GM21723 (cell line): ENCODE measurements around the gene SAMM50.
"Not testable (repeated sequence)": the region's sequence is repeated elsewhere in the genome, so short reads cannot be mapped to it uniquely, and the experiment has no call there.

Experiments used
- ATAC-seq: cut with Tn5 transposase; IDR thresholded peaks from one replicate; pipeline ENCODE4 v1.9.1; 2021; ENCODE audit warnings: mild to moderate bottlenecking, moderate library complexity; ENCODE audit not compliant: unreplicated experiment

The SAMM50 gene

GRCh38 chr22:43999378-43999777 is 44.1 kb downstream of the SAMM50 start:
- ATAC-seq, result no peak

GRCh38 chr22:44000123-44000522 is 44.9 kb downstream of the SAMM50 start:
- no peak for ATAC-seq

DNA sequence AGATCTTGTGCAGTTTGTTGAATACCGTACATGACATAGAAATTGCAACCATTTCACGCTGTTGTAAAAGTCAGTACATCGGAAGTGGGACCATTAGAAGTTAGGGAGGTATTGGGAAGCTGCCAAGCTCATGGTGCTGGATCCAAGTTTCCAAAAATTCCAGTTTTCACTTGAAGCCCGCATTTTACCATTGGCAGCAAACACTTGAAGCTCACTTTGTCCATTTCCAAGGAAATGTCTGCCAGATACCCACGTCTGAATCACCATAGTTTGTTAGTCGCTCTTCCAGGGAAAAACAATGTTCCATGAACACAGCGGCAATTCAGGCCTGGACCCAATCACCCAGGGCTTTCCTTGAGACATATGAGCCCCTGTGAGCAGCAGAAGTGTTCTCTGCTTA is 46.3 kb downstream of the SAMM50 start:
- no peak for ATAC-seq

DNA sequence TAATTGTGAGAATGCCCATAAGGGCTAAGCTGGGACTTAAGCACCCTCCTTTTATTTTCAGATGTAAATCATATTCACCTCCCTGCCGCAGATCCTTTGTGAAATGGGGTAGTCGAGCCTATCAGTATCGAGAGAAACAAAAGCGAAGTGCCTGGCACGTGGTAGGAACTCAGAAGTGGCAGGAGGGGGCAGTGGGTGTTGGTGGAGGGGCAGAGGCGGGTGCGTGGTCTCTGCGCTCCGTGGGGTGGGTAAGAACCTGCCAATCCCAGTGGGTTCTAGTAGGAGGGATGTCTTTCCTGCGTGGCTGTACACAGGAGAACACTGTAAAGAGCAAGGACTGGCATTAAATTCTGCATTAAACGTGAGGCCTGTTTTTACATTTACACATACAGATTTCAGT is 47.1 kb downstream of the SAMM50 start:
- no peak for ATAC-seq

- no peak for ATAC-seq
Observed at GRCh38 chr22:44002997-44003396, 47.8 kb downstream of the SAMM50 start.

GRCh38 chr22:44003405-44004103 is 48.3 kb downstream of the SAMM50 start:
- ATAC-seq, result no peak

DNA sequence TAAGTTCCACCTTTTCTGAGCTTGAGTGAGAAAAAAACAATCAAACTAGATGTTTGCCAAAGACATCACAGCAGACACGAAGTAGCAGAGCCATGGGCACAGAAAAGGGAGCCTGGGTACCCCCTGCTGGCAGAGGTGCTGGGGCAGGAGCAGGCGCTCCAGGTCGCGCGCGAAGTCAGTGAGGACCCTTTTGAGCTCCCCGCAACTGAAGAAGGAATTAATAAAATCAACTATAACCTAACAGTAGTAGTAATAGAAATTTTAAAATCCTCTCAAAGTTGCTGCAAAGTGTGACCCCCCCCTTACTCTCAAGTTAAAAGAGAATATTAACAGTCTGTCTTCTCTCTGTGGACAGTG is 48.8 kb downstream of the SAMM50 start:
- no peak for ATAC-seq

- ATAC-seq, result no peak
Observed at GRCh38 chr22:44005524-44005923, 50.3 kb downstream of the SAMM50 start.

DNA sequence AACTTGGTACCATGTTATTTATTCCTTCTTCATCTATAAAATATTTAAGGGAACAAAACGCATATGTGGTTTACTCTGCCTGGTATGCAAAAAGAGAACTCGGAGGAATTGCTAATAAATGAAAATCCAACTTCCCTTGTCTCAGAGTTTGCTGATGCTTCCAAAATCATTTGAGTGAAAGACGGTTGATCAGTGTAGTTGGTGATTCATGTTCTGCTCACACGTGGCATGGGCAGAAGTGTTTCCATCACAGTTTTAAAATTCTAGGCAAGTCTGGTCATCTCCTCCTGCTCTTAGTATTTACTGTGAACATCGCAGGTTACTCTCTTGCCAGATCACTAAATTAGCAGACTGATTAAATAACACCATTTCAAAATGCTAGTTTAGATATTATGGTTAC is 56.9 kb downstream of the SAMM50 start:
- ATAC-seq, result no peak

- ATAC-seq, result no peak
Observed at GRCh38 chr22:44012591-44012990, 57.3 kb downstream of the SAMM50 start.

GRCh38 chr22:44014241-44014640 is 59.0 kb downstream of the SAMM50 start:
- ATAC-seq, result no peak

DNA sequence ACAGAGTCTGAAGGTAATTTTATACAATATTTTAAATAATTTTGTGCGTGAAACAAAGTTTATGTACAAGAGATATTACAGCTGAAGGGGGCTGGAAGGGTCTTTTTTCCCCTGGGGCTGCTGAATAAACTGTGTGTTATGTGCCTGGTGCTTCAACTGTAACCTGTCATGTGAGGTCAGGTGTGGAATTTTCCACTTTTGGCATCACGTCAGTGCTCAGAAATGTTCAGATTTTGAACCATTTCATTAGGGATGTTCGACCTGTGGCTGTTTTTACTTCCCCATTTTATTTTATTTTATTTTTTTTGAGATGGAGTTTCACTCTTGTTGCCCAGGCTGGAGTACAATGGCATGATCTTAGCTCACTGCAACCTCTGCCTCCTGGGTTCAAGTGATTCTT is 61.3 kb downstream of the SAMM50 start:
- not testable (repeated sequence) for ATAC-seq

- no peak for ATAC-seq
Observed at GRCh38 chr22:44018594-44018993, 63.4 kb downstream of the SAMM50 start.

GRCh38 chr22:44019416-44019815 is 64.2 kb downstream of the SAMM50 start:
- ATAC-seq, result no peak

DNA sequence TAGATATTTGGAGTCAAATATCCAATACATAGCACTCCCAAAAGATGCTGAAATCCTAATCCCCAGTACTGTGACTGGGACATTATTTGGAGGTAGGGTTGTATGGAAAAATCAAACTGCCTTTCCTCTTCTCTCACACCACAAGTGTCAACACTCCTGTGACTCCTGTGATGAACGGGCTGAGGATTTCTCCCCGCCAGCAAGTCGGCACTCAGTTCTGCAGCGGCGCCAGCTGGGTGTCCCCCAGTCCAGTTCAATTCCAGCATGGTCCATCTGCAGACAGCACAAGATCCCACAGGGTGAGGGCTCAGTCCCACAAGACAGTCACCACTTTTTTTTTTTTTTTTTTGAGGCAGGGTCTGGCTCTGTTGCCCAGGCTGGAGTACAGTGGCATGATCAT is 64.6 kb downstream of the SAMM50 start:
- ATAC-seq, result no peak

GRCh38 chr22:44020981-44021380 is 65.7 kb downstream of the SAMM50 start:
- no peak for ATAC-seq

GRCh38 chr22:44023404-44024287 is 68.4 kb downstream of the SAMM50 start:
- no peak for ATAC-seq

DNA sequence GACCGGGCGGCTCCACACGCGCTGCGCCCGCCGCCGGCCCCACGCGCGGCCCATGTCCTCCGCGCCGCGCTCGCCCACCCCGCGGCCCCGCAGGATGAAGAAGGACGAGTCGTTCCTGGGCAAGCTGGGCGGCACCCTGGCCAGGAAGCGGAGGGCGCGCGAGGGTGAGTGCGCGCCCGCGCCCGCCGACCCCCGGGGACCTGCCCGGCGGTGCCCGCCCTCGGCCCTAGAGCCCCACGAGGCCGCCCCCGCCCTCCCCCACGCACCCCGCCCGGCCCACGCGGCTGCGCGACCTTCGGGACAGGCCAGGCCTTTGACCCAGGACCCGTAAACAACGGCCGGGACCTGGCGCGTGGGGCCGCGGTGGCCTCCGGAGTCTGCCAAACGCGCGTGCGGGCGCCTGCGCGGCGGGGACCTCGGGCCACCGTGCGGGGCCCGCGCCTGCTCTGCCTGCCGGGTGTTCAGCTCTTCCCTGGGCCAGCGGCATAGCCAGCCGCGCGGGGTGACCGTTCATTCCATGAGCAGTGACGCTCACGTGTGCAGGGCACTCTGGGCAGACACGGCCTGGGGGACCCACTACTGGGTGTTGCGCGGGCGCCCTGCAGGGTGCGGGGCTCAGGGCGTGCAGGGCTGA is 69.2 kb downstream of the SAMM50 start, which contains the start of gene PARVB:
Gene PARVB, plus strand, starts transcription at position 15 of the 634 bp plus-strand sequence. Its CDS starts 38 bp downstream, at position 53.
- no peak for ATAC-seq

GRCh38 chr22:44025171-44026065 is 70.2 kb downstream of the SAMM50 start:
- peak; percentile 52 for ATAC-seq

- no peak for ATAC-seq
Observed at GRCh38 chr22:44026066-44026629, 70.9 kb downstream of the SAMM50 start.
